SK-N-SH (cell line): ENCODE data around the gene RFTN1. TPM values are rescaled to one million over a fixed set of nuclear protein-coding genes. Genes with fewer than 3 reads are reported as not detected.
A peak's percentile ranks its signal among the peaks of the same experiment; 100 is the strongest.

ENCODE experiments used
- CTCF ChIA-PET: fragments of 300-600, 350-600 bp; formaldehyde crosslinking; extraction: SDS; loops from one replicate; lab custom pipeline; 2021; lab: Yijun Ruan, JAX
- POLR2A ChIA-PET: fragments of 350-600 bp; sonication (Branson Sonifier 250); formaldehyde crosslinking; extraction: SDS; loops from one replicate; lab custom pipeline; 2020; ENCODE audit warnings: antibody characterized with exemption, inconsistent platforms; lab: Yijun Ruan, JAX
- DNase-seq: peaks from one replicate; pipeline ENCODE4 v3.0.0; 2012
- H2AFZ ChIP-seq: fragments of 200-600 bp; sonication (generic); 2 replicates; pipeline ENCODE4 v1.8.1; 2016; ENCODE audit warnings: antibody characterized with exemption, mild to moderate bottlenecking, low read depth
- H3F3A ChIP-seq: fragments of 200-600 bp; sonication (generic); replicated peaks from 2 replicates; pipeline ENCODE3; 2016; ENCODE audit warnings: antibody characterized with exemption, mild to moderate bottlenecking; ENCODE audit not compliant: insufficient read depth
- H3K27ac ChIP-seq, 2 experiments: fragments of 200-500 bp in 1 of 2; fragments of 200-600 bp in 1 of 2; sonication (Bioruptor generic) in 1 of 2; sonication (generic), shearing (Covaris generic) in 1 of 2; 2 replicates each; pipeline versions ENCODE4 v1.5.1 to v1.6.1; 2014 to 2016; ENCODE audit warnings: low read depth in 2 of 2, inconsistent platforms in 1 of 2, low read length in 1 of 2, mild to moderate bottlenecking in 1 of 2, mixed read lengths in 1 of 2
- H3K27me3 ChIP-seq: fragments of 200-600 bp; sonication (generic), shearing (Covaris generic); 2 replicates; pipeline ENCODE4 v1.6.1; 2016; ENCODE audit warnings: mixed run types; ENCODE audit not compliant: insufficient read depth
- H3K36me3 ChIP-seq, 2 experiments: fragments of 200-500 bp in 1 of 2; fragments of 200-600 bp in 1 of 2; sonication (Bioruptor generic) in 1 of 2; sonication (generic) in 1 of 2; replicated peaks in 1 of 2; 2 replicates each; pipeline versions ENCODE3 to v1.5.1; 2014 to 2016; ENCODE audit warnings: low read length in 1 of 2, mild to moderate bottlenecking in 1 of 2; ENCODE audit not compliant: insufficient read depth in 2 of 2, control insufficient read depth in 1 of 2
- H3K4me1 ChIP-seq, 2 experiments: fragments of 200-500 bp in 1 of 2; fragments of 200-600 bp in 1 of 2; sonication (Bioruptor generic) in 1 of 2; sonication (generic), shearing (Covaris generic) in 1 of 2; 2 replicates each; pipeline versions ENCODE4 v1.5.1 to v1.6.1; 2014 to 2016; ENCODE audit warnings: low read depth in 1 of 2, low read length in 1 of 2, mixed run types in 1 of 2; ENCODE audit not compliant: insufficient read depth in 2 of 2, control insufficient read depth in 1 of 2
- H3K4me2 ChIP-seq: fragments of 200-600 bp; sonication (generic), shearing (Covaris generic); 2 replicates; pipeline ENCODE4 v1.6.1; 2017; ENCODE audit warnings: mixed run types
- H3K4me3 ChIP-seq, 2 experiments: fragments of 200-500 bp in 1 of 2; fragments of 200-600 bp in 1 of 2; sonication (Bioruptor generic) in 1 of 2; sonication (generic), shearing (Covaris generic) in 1 of 2; 2 replicates each; pipeline versions ENCODE4 v1.5.1 to v1.8.1; 2014 to 2016; ENCODE audit warnings: low read depth in 2 of 2, inconsistent platforms in 1 of 2, low read length in 1 of 2, mild to moderate bottlenecking in 1 of 2, mixed read lengths in 1 of 2, moderate library complexity in 1 of 2
- H3K79me2 ChIP-seq: fragments of 200-600 bp; sonication (generic); 2 replicates; pipeline ENCODE4 v1.8.1; 2017; ENCODE audit warnings: mild to moderate bottlenecking; ENCODE audit not compliant: insufficient read depth
- H3K9ac ChIP-seq: fragments of 200-600 bp; sonication (generic); 2 replicates; pipeline ENCODE4 v1.6.1; 2017; ENCODE audit warnings: mixed run types
- H3K9me2 ChIP-seq: fragments of 200-600 bp; sonication (generic); 2 replicates; pipeline ENCODE4 v1.6.1; 2017; ENCODE audit warnings: mixed run types
- H3K9me3 ChIP-seq: fragments of 200-600 bp; sonication (generic); 2 replicates; pipeline ENCODE4 v1.6.1; 2017; ENCODE audit warnings: mixed run types, mild to moderate bottlenecking, moderate library complexity
- H4K20me1 ChIP-seq: fragments of 200-600 bp; sonication (generic); 2 replicates; pipeline ENCODE4 v1.6.1; 2017; ENCODE audit warnings: mild to moderate bottlenecking, mixed run types; ENCODE audit not compliant: insufficient read depth
- CHD2 ChIP-seq: fragments of 150-350 bp; IDR thresholded peaks from 2 replicates; pipeline ENCODE4 v1.6.1; 2018; ENCODE audit warnings: low read length; ENCODE audit not compliant: partially characterized antibody
- EZH2phosphoT487 ChIP-seq: fragments of 200-600 bp; sonication (generic); IDR thresholded peaks from 2 replicates; pipeline ENCODE4 v1.6.1; 2017; ENCODE audit warnings: low read depth, mixed run types, mild to moderate bottlenecking, antibody characterized with exemption, moderate library complexity, borderline replicate concordance
- FOSL2 ChIP-seq: IDR thresholded peaks from 2 replicates; pipeline ENCODE4 v1.4.0; 2012; ENCODE audit warnings: low read depth, mild to moderate bottlenecking, moderate library complexity, borderline replicate concordance
- FOXJ3 ChIP-seq: sonication (generic); formaldehyde crosslinking; IDR thresholded peaks from 2 replicates; pipeline ENCODE4 v1.5.1; 2020; ENCODE audit warnings: mild to moderate bottlenecking, missing genetic modification reagents
- FOXM1 ChIP-seq: IDR thresholded peaks from 2 replicates; pipeline ENCODE4 v1.4.0; 2012; ENCODE audit warnings: low read depth, mild to moderate bottlenecking
- GABPA ChIP-seq: IDR thresholded peaks from 2 replicates; pipeline ENCODE4 v1.4.0; 2012; ENCODE audit warnings: low read depth, mild to moderate bottlenecking
- MXI1 ChIP-seq: IDR thresholded peaks from 2 replicates; pipeline ENCODE4 v1.6.1; 2012; ENCODE audit warnings: mild to moderate bottlenecking, low read depth, low read length, improper control_type of control experiment
- NFIC ChIP-seq: IDR thresholded peaks from 2 replicates; pipeline ENCODE4 v1.4.0; 2012; ENCODE audit warnings: borderline replicate concordance
- NRF1 ChIP-seq: IDR thresholded peaks from 2 replicates; pipeline ENCODE4 v1.6.1; 2012; ENCODE audit warnings: low read depth, mild to moderate bottlenecking, low read length
- POLR2AphosphoS5 ChIP-seq: IDR thresholded peaks from 2 replicates; pipeline ENCODE4 v1.6.1; 2012; ENCODE audit warnings: low read depth, low read length
- RAD21 ChIP-seq: IDR thresholded peaks from 2 replicates; pipeline ENCODE4 v1.6.1; 2012; ENCODE audit warnings: mild to moderate bottlenecking, low read length
- RCOR1 ChIP-seq: fragments of 150-350 bp; IDR thresholded peaks from 2 replicates; pipeline ENCODE4 v1.6.1; 2017; ENCODE audit warnings: antibody characterized with exemption, low read length
- RFX5 ChIP-seq: IDR thresholded peaks from 2 replicates; pipeline ENCODE4 v1.6.1; 2012; ENCODE audit warnings: mild to moderate bottlenecking, improper control_type of control experiment, low read length
- RXRA ChIP-seq: IDR thresholded peaks from 2 replicates; pipeline ENCODE4 v1.4.0; 2012; ENCODE audit warnings: low read depth, mild to moderate bottlenecking, borderline replicate concordance
- SIN3A ChIP-seq: IDR thresholded peaks from 2 replicates; pipeline ENCODE4 v1.6.1; 2012; ENCODE audit warnings: low read depth, mild to moderate bottlenecking, low read length, moderate library complexity, borderline replicate concordance
- SMC3 ChIP-seq: IDR thresholded peaks from 2 replicates; pipeline ENCODE4 v1.6.1; 2012; ENCODE audit warnings: low read depth, low read length, improper control_type of control experiment
- TAF1 ChIP-seq: IDR thresholded peaks from 2 replicates; pipeline ENCODE4 v1.6.1; 2012; ENCODE audit warnings: low read depth, mild to moderate bottlenecking, low read length, moderate library complexity, borderline replicate concordance
- TCF12 ChIP-seq: IDR thresholded peaks from 2 replicates; pipeline ENCODE4 v1.4.0; 2012
- YY1 ChIP-seq: IDR thresholded peaks from 2 replicates; pipeline ENCODE4 v1.4.0; 2012; ENCODE audit warnings: low read depth, mild to moderate bottlenecking
- WGBS: methylation state at CpG from one replicate; pipeline ENCODE4 v1.1.6; 2017; ENCODE audit warnings: low lambda C conversion rate; 5-methylcytosine and 5-hydroxymethylcytosine counted together
- polyA plus RNA-seq, 3 experiments: library from polyadenylated mRNA; depleted of rRNA; stranded (reverse); fragments of >200 nt; gene quantifications; 2 replicates each; pipeline ENCODE4 v1.2.3, GENCODE V29; 2012
- TF ChIP-seq, protein P1 (sequence below): IDR thresholded peaks from 2 replicates; pipeline ENCODE4; 2012
- TF ChIP-seq, protein P2 (sequence below): IDR thresholded peaks from 2 replicates; pipeline ENCODE4 v1.6.1; 2012; ENCODE audit warnings: mild to moderate bottlenecking, low read depth, low read length, moderate library complexity
- TF ChIP-seq, protein P3 (sequence below): IDR thresholded peaks from 2 replicates; pipeline ENCODE4 v1.4.0; 2012; ENCODE audit warnings: low read depth, borderline replicate concordance
- TF ChIP-seq, protein P4 (sequence below): fragments of 200-600 bp; sonication (generic); IDR thresholded peaks from 2 replicates; pipeline ENCODE4 v1.6.1; 2017; ENCODE audit warnings: antibody characterized with exemption, mild to moderate bottlenecking, moderate library complexity
- TF ChIP-seq, protein P5 (sequence below): IDR thresholded peaks from 2 replicates; pipeline ENCODE4 v1.4.0; 2012; ENCODE audit warnings: low read depth
- TF ChIP-seq, protein P6 (sequence below): fragments of 150-350 bp; IDR thresholded peaks from 2 replicates; pipeline ENCODE4 v1.6.1; 2016; ENCODE audit warnings: mild to moderate bottlenecking, low read depth, low read length

Gene RFTN1
- polyA plus RNA-seq, 1 of the 3 experiments (the other 2 are of a cell fraction): 21.2 TPM

DNA sequence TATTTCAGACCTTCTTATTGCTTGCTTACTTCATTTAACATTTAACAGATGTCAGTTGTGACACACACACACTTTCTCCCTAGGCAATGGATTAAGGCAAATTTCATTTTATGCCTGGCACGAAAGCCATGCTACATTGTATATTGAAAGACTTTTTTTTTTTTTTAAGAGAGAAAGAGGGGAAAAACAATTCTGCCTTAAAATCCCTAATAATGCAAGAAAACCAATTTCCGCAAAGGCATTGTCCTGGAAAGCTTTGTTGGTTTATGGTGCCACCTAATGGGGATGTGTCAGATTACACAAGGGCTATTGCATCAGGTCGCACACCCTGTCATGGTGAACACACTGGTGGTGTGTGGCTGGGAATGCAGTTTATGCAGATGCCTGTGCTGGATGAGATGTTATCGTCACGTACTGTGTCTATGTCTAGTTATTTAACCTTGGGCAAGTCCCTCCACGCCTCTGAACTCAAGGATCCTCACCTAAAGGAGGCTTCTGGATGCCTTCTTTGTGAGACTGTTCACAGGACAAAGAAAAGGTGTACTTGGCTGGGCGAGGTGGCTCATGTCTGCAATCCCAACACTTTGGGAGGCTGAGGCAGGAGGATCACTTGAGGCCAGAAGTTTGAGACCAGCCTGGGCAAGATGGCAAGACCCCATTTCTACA is 37.3 kb upstream of the RFTN1 start:
- no peaks in the 10 kb centered on the region for H3K36me3 ChIP-seq
- peaks cover 0 to 7% of the 10 kb centered on the region in 2 experiments; a peak in 2 of 4 replicates for H3K4me1 ChIP-seq
- no peaks in the 10 kb centered on the region for H3K9me2 ChIP-seq
- H3K9ac ChIP-seq: no peak overlapping the region
- POLR2A ChIA-PET: interaction anchor here (1.3 to 1.8 kb wide), 2 partner anchors 34 to 260 kb away, joined by 3 to 13 read pairs; no protein-coding TSS in a partner anchor
- peak overlapping the region; percentile 11; the same call in 1 of the 2 replicates for H3K4me2 ChIP-seq
- DNase-seq: peak; percentile 73
- 20% methylated on average over 7 of the region's 7 CpGs for WGBS
- no peaks in the 10 kb centered on the region for H3K79me2 ChIP-seq
- no peaks in the 10 kb centered on the region for H3K9me3 ChIP-seq
- no peaks in the 10 kb centered on the region for H3K27me3 ChIP-seq
- peak overlapping the region in 1 of 2 experiments; percentile 18; a peak in 1 of 4 replicates for H3K4me3 ChIP-seq
- H4K20me1 ChIP-seq: no peaks in the 10 kb centered on the region
- peak overlapping the region in 1 of 2 experiments; percentile 90; a peak in 2 of 4 replicates for H3K27ac ChIP-seq
- CTCF ChIA-PET: interaction anchor here (0.6 to 3.2 kb wide), 34 partner anchors 9 to 1562 kb away, joined by 3 to 88 read pairs (median 5); partner anchors contain the start of genes GALNT15 and RFTN1
- peak overlapping the region; percentile 91 for H2AFZ ChIP-seq
- H3F3A ChIP-seq: no peaks in the 10 kb centered on the region
- TF ChIP-seq FOSL2 (no peak), CHD2 (no peak), FOXM1 (no peak), GABPA (no peak), NRF1 (peak; percentile 7; the same call in 1 of the 2 replicates), POLR2AphosphoS5 (no peak), MXI1 (peak; percentile 87), SIN3A (peak; percentile 51; the same call in 1 of the 2 replicates), SMC3 (peak; percentile 96), EZH2phosphoT487 (no peak), TAF1 (peak; percentile 52; the same call in 1 of the 2 replicates), RAD21 (peak; percentile 98), RFX5 (peak; percentile 19; the same call in 1 of the 2 replicates), RCOR1 (peak; percentile 82), RXRA (no peak), FOXJ3 (CRISPR knock-in tag) (no peak), NFIC (no peak), TCF12 (no peak; the same call in 1 of the 2 replicates), YY1 (no peak)
- TF ChIP-seq, protein P1, sequence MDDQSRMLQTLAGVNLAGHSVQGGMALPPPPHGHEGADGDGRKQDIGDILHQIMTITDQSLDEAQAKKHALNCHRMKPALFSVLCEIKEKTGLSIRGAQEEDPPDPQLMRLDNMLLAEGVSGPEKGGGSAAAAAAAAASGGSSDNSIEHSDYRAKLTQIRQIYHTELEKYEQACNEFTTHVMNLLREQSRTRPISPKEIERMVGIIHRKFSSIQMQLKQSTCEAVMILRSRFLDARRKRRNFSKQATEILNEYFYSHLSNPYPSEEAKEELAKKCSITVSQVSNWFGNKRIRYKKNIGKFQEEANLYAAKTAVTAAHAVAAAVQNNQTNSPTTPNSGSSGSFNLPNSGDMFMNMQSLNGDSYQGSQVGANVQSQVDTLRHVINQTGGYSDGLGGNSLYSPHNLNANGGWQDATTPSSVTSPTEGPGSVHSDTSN: no peak
- TF ChIP-seq, protein P2, sequence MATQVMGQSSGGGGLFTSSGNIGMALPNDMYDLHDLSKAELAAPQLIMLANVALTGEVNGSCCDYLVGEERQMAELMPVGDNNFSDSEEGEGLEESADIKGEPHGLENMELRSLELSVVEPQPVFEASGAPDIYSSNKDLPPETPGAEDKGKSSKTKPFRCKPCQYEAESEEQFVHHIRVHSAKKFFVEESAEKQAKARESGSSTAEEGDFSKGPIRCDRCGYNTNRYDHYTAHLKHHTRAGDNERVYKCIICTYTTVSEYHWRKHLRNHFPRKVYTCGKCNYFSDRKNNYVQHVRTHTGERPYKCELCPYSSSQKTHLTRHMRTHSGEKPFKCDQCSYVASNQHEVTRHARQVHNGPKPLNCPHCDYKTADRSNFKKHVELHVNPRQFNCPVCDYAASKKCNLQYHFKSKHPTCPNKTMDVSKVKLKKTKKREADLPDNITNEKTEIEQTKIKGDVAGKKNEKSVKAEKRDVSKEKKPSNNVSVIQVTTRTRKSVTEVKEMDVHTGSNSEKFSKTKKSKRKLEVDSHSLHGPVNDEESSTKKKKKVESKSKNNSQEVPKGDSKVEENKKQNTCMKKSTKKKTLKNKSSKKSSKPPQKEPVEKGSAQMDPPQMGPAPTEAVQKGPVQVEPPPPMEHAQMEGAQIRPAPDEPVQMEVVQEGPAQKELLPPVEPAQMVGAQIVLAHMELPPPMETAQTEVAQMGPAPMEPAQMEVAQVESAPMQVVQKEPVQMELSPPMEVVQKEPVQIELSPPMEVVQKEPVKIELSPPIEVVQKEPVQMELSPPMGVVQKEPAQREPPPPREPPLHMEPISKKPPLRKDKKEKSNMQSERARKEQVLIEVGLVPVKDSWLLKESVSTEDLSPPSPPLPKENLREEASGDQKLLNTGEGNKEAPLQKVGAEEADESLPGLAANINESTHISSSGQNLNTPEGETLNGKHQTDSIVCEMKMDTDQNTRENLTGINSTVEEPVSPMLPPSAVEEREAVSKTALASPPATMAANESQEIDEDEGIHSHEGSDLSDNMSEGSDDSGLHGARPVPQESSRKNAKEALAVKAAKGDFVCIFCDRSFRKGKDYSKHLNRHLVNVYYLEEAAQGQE: no peak
- TF ChIP-seq, protein P3, sequence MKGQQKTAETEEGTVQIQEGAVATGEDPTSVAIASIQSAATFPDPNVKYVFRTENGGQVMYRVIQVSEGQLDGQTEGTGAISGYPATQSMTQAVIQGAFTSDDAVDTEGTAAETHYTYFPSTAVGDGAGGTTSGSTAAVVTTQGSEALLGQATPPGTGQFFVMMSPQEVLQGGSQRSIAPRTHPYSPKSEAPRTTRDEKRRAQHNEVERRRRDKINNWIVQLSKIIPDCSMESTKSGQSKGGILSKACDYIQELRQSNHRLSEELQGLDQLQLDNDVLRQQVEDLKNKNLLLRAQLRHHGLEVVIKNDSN: no peak
- TF ChIP-seq, protein P4, sequence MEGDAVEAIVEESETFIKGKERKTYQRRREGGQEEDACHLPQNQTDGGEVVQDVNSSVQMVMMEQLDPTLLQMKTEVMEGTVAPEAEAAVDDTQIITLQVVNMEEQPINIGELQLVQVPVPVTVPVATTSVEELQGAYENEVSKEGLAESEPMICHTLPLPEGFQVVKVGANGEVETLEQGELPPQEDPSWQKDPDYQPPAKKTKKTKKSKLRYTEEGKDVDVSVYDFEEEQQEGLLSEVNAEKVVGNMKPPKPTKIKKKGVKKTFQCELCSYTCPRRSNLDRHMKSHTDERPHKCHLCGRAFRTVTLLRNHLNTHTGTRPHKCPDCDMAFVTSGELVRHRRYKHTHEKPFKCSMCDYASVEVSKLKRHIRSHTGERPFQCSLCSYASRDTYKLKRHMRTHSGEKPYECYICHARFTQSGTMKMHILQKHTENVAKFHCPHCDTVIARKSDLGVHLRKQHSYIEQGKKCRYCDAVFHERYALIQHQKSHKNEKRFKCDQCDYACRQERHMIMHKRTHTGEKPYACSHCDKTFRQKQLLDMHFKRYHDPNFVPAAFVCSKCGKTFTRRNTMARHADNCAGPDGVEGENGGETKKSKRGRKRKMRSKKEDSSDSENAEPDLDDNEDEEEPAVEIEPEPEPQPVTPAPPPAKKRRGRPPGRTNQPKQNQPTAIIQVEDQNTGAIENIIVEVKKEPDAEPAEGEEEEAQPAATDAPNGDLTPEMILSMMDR: peak; percentile 85
- TF ChIP-seq, protein P5, sequence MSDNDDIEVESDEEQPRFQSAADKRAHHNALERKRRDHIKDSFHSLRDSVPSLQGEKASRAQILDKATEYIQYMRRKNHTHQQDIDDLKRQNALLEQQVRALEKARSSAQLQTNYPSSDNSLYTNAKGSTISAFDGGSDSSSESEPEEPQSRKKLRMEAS: peak; percentile 67
- TF ChIP-seq, protein P6, sequence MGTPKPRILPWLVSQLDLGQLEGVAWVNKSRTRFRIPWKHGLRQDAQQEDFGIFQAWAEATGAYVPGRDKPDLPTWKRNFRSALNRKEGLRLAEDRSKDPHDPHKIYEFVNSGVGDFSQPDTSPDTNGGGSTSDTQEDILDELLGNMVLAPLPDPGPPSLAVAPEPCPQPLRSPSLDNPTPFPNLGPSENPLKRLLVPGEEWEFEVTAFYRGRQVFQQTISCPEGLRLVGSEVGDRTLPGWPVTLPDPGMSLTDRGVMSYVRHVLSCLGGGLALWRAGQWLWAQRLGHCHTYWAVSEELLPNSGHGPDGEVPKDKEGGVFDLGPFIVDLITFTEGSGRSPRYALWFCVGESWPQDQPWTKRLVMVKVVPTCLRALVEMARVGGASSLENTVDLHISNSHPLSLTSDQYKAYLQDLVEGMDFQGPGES: no peak
